T follicular helper cell (primary cell): Measurements from ENCODE around the gene POLD1.
"Not testable (repeated sequence)": the region's sequence is repeated elsewhere in the genome, so short reads cannot be mapped to it uniquely, and the experiment has no call there.

ENCODE experiments used
- DNase-seq: peaks from one replicate; pipeline ENCODE4 v3.0.0-alpha.2; 2020; ENCODE audit warnings: low read depth

POLD1 gene

GRCh38 chr19:50435627-50436026 is 51.5 kb downstream of the POLD1 start:
- no peak for DNase-seq

DNA sequence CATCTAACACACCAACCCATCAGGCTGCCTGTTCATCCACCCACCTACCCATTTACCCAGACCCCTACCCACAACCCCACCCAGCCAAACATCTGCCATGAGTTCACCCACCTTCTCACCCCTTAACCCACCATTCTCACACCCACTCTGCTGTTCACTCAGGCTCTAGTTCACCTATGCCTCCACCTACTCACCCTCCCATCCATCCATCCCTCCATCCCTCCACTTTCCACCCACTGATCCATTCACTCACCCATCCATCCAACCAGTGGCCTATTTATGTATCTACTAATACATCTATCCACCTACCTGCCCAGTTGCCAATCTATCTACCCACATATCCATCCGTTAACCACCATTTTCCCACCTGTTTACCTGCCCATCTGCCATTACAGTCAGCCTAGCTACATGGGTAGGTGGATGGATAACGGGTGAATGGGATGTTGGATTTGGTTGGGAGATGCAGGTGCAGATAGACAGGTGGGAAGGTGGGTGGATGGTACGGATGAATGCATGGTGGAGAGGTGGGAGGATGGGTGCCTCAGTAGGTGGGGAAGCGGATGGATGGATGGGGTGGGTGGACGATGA is 53.8 kb downstream of the POLD1 start:
- DNase-seq: no peak

- not testable (repeated sequence) for DNase-seq
Observed at GRCh38 chr19:50439130-50439529, 55.0 kb downstream of the POLD1 start.

DNA sequence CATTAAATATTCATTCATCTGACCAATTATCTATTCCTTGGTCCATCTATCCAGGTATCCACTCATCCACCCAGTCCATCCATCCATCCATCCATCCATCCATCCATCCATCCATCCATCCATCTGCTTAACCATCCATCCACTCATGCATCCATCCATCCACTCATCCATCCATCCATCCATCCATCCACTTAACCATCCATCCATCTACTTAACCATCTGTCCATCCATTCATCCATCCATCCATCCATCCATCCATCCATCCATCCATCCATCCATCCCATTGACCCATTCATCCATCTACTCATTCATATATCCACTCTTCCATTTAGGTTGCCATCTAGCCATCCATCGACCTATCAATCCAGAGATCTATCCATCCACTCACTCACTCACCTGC is 59.9 kb downstream of the POLD1 start:
- DNase-seq: no peak

DNA sequence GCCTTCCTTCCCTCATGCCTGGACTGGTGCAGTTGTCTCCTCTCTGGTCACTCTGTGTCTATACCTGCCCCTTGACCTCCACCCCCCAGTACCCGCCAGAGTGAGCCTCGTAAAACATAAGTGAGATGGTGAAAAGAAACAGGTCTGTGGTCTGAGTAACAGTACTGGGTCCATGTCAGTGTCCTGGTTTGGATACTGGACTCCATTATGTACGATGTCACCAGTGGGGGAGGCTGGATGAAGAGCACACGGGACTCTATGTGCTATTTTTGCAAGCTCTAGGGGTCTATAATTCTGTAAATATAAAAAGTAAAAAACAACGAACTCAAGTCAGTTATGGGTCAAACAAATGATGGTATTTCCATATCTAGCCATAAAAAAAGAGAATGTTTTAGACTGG is 62.9 kb downstream of the POLD1 start:
- no peak for DNase-seq

DNA sequence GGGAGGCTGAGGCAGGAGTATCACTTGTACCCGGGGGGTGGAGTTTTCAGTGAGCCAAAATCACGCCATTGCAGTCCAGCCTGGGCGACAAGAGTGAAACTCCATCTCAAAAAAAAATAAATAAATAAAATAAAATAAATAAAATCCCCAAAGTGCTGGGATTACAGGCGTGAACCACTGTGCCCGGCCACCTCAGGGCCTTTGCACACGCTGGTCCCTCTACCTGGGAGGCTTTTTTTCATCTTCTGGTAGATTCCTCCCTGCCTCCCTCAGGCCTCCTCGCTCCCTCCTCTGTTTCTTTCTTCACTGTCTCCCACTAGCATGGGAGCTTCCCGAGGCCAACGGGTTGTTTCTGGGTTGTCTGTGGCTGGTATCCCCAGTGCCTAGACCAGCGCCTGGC is 63.6 kb downstream of the POLD1 start:
- no peak for DNase-seq

- DNase-seq: no peak
Observed at GRCh38 chr19:50449236-50449899, 65.2 kb downstream of the POLD1 start.

- no peak for DNase-seq
Observed at GRCh38 chr19:50450369-50451222, 66.4 kb downstream of the POLD1 start.

GRCh38 chr19:50451223-50451534 is 67.0 kb downstream of the POLD1 start:
- DNase-seq: no peak

DNA sequence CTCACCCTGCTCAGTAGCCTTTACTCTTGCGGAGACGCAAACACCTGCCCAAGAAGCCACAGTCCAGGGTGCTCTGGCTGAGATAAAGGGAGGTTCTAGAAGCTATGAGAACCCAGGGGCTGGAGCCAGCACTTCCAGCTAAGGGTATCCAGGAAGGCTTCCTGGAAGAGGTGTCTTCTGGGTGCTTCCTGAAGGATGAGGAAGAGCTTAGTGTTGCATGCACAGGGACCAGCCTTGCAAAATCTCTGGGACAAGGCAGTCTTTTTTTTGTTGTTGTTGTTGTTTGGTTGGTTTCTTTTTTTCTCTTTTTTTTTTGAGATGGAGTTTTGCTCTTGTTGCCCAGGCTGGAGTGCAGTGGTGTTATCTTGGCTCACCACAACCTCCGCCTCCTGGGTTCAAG is 69.1 kb downstream of the POLD1 start:
- DNase-seq: no peak

DNA sequence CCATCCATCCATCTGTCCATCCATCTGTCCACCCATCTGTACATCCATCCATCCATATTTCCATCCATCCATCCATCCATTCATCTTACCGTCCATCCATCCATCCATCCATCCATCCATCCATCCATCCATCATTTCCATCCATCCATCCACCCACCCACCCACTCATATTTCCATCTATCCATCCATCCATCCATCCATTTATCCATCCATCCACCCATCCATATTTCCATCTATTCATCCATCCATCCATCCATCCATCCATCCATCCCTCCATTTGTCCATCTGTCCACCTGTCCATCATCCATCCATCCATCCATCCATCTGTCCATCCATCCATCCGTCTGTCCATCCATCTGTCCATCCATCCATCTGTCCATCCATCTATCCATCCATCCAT is 71.8 kb downstream of the POLD1 start:
- DNase-seq: no peak

- no peak for DNase-seq
Observed at GRCh38 chr19:50457300-50457699, 73.2 kb downstream of the POLD1 start.

- DNase-seq: no peak
Observed at GRCh38 chr19:50458396-50459066, 74.4 kb downstream of the POLD1 start.

DNA sequence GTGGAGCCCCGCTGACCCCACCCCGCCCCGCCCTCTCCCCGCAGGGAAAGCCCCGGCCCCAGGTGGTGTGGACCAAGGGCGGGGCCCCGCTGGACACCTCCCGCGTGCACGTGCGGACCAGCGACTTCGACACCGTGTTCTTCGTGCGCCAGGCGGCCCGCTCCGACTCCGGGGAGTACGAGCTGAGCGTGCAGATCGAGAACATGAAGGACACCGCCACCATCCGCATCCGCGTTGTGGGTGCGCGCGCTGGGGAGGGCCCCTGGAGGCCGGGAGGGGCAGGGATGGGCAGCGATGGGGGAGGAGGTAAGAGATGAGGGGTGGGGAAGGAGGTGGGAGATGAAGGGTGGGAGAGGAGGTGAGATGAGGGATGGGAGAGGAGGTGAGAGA is 74.9 kb downstream of the POLD1 start:
- no peak for DNase-seq

GRCh38 chr19:50459638-50460037 is 75.5 kb downstream of the POLD1 start:
- DNase-seq: no peak

DNA sequence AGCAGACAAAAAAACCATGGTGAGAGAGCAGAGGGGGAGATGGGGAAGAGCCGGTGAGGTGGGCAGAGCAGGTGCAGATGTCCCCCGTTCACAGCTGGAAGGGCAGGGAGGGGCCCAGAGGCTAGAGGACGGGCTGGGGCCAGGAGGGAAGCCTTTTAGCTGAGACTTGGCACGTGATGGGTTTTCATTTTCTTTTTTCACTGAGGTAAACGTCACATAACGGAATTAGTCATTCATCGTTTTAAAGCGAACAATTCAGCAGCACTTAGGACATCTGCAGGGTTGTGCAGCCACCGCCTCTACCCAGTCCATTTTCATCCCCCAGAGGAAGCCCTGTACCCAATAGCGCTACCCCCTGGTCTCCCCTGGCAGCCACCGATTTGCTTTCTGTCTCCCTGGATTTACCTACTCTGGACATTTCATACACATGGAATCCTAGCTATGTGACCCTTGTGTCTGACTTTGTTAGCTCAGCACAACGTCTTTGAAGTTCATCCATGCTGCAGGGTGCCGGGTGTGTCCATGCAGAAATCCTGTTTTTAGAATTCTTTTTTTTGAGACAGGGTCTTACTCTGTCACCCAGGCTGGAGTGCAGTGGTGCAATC is 76.1 kb downstream of the POLD1 start:
- no peak for DNase-seq

DNA sequence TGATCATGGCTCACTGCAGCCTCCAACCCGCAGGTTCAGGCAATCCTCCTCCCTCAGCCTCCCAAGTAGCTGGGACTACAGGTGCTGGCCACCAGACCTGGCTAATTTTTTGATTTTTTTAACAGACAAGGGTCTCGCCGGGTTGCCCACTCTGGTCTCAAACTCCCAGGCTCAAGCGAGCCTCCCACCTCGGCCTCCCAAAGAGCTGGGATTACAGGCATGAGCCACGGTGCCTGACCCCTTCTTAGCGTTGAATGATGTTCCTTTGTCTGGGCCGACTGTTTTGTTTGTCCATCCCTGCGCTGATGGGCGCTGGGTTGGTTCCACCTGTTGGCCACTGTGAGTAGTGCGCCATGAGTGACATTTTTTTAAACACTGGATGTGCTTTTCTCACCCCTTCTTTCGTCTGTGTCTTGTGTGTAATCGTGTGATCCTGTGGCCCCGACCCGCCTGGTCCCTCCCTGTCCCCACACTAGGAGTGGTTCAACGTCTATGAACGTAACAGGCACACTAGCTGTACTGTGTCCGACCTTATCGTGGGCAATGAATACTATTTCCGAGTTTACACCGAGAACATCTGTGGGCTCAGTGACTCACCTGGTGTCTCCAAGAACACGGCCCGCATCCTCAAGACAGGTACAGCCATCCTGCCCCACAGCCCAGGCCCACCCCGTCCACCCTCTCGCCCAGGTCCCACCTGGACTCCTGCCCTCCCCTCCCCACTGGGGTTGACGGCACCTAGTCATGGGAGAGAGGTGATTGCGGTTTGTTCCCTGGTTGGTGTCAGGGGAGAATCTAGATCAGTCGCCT is 77.1 kb downstream of the POLD1 start:
- DNase-seq: peak; percentile 28

- DNase-seq: no peak
Observed at GRCh38 chr19:50462970-50463369, 78.8 kb downstream of the POLD1 start.

DNA sequence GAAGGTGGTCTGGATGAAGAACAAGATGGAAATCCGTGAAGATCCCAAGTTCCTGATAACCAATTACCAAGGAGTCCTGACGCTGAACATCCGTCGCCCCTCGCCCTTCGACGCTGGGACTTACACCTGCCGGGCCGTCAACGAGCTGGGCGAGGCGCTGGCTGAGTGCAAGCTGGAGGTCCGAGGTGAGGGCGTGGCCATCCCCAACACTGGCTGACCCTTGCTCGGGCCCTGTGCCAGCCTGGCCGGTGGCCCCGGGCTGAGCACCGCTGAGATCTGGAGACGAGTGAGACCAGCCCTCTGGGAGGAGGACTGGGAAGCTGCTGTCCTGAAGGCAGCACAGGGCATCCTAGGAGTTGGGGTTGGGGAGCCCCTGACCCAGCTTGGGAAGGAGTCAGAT is 80.2 kb downstream of the POLD1 start:
- DNase-seq: no peak

DNA sequence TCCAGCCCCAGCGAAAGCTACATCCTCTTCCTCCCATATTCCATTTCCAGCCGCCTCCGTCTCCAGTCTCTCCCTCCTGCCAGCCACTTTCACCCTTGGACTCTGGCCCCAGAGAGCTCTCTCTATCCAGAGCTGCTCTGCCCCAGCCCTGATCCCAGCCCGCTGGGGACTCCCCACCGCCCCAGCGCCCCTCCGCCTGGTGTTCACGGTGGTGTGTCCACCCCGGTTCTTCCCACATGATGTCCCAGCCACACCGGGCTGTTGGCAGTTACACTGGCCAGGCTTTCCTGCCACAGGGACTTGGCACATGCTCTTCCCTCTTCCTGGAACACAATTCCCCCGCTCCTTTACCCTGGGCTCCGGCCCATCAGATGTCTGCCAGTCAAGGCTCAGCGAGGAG is 80.9 kb downstream of the POLD1 start:
- DNase-seq: no peak

GRCh38 chr19:50465986-50466705 is 82.0 kb downstream of the POLD1 start:
- DNase-seq: no peak
